Common myeloid progenitor, CD34-positive (primary cell): ENCODE measurements around the gene GDF7.

Experiments
- CTCF ChIA-PET: fragments of 350-600 bp; sonication (Branson Sonifier 250); formaldehyde crosslinking; loops from one replicate; lab custom pipeline; 2021; ENCODE audit warnings: antibody characterized with exemption; lab: Charles Lee
- POLR2A ChIA-PET: fragments of 350-600 bp; sonication (Branson Sonifier 250); formaldehyde crosslinking; loops from one replicate; lab custom pipeline; 2021; ENCODE audit warnings: antibody characterized with exemption; lab: Charles Lee
- DNase-seq, 3 donors: peaks; one replicate each; pipeline versions ENCODE4 v3.0.0 to v3.0.0-alpha.2; 2013
- H3K27ac ChIP-seq, 2 experiments: 1 replicate in 1 of 2; 2 replicates in 1 of 2; pipeline ENCODE4 v1.7.0; 2013; ENCODE audit warnings: inconsistent platforms in 2 of 2, low read length in 2 of 2, mild to moderate bottlenecking in 2 of 2, low read depth in 1 of 2, moderate library complexity in 1 of 2; ENCODE audit not compliant: severe bottlenecking in 2 of 2, insufficient read depth in 1 of 2, poor library complexity in 1 of 2
- H3K27me3 ChIP-seq, 5 experiments: replicated peaks in 2 of 5; 1 replicate in 3 of 5; 2 replicates in 2 of 5; pipeline versions ENCODE4 v1.6.1 to v1.7.0; 2013; ENCODE audit warnings: low read length in 4 of 5, mild to moderate bottlenecking in 2 of 5, moderate library complexity in 2 of 5, inconsistent platforms in 1 of 5; ENCODE audit not compliant: insufficient read depth in 5 of 5, control insufficient read depth in 4 of 5
- H3K36me3 ChIP-seq, 4 experiments: 1 replicate in 2 of 4; 2 replicates in 2 of 4; pipeline versions ENCODE4 v1.6.1 to v1.7.0; 2013; ENCODE audit warnings: low read length in 3 of 4, control low read depth in 1 of 4, mild to moderate bottlenecking in 1 of 4; ENCODE audit not compliant: control insufficient read depth in 4 of 4, insufficient read depth in 4 of 4
- H3K4me1 ChIP-seq, 4 experiments: 1 replicate in 3 of 4; 2 replicates in 1 of 4; pipeline versions ENCODE4 v1.6.1 to v1.7.1; 2013; ENCODE audit warnings: low read length in 3 of 4, mild to moderate bottlenecking in 3 of 4, control low read depth in 1 of 4, inconsistent platforms in 1 of 4, moderate library complexity in 1 of 4; ENCODE audit not compliant: control insufficient read depth in 4 of 4, insufficient read depth in 4 of 4; ENCODE audit errors: control extremely low read depth in 1 of 4
- H3K4me3 ChIP-seq, 7 experiments: 1 replicate in 4 of 7; 2 replicates in 3 of 7; pipeline versions ENCODE4 v1.5.1 to v1.7.0; 2013; ENCODE audit warnings: mild to moderate bottlenecking in 7 of 7, low read length in 6 of 7, moderate library complexity in 6 of 7, inconsistent platforms in 2 of 7, low read depth in 2 of 7, control low read depth in 1 of 7; ENCODE audit not compliant: insufficient read depth in 4 of 7, control insufficient read depth in 1 of 7; ENCODE audit errors: extremely low read depth in 1 of 7
- H3K9me3 ChIP-seq, 5 experiments: 1 replicate in 4 of 5; 2 replicates in 1 of 5; pipeline versions ENCODE4 v1.6.1 to v1.7.1; 2013; ENCODE audit warnings: low read length in 4 of 5, mild to moderate bottlenecking in 2 of 5, inconsistent platforms in 1 of 5, low read depth in 1 of 5, moderate library complexity in 1 of 5; ENCODE audit not compliant: control insufficient read depth in 4 of 5, insufficient read depth in 2 of 5; ENCODE audit errors: control extremely low read depth in 1 of 5
- WGBS: methylation state at CpG from one replicate; pipeline ENCODE4 v1.1.5; 2013; ENCODE audit not compliant: insufficient coverage; 5-methylcytosine and 5-hydroxymethylcytosine counted together

The GDF7 gene

GRCh38 chr2:20660506-20661420, 6.2 kb upstream of the GDF7 start:
- Histone ChIP-seq H3K27ac (no peak overlapping the region), H3K36me3 (no peaks in the 10 kb centered on the region), H3K4me1 (peaks cover 0 to 9% (median 5%) of the 10 kb centered on the region in 4 experiments), H3K4me3 (no peak overlapping the region), H3K27me3 (peaks cover 3 to 51% (median 34%) of the 10 kb centered on the region in 5 experiments), H3K9me3 (no peaks in the 10 kb centered on the region)
- DNase-seq = no peak
- ChIA-PET POLR2A (no interaction called here), CTCF (interaction anchor here (0.7 to 8.1 kb wide), 25 partner anchors 9 to 457 kb away, joined by 3 to 115 read pairs (median 5); partner anchors contain the start of genes HS1BP3 and RHOB)
- WGBS = 60% methylated on average over 7 of the region's 8 CpGs

- Histone ChIP-seq H3K4me3 (no peak overlapping the region), H3K27ac (no peak overlapping the region), H3K27me3 (peaks cover 3 to 60% (median 42%) of the 10 kb centered on the region in 5 experiments), H3K9me3 (no peaks in the 10 kb centered on the region), H3K36me3 (no peaks in the 10 kb centered on the region), H3K4me1 (peaks cover 0 to 18% (median 14%) of the 10 kb centered on the region in 4 experiments)
- ChIA-PET CTCF (interaction anchor here (0.7 to 8.1 kb wide), 28 partner anchors 9 to 503 kb away, joined by 3 to 115 read pairs (median 5); partner anchors contain the start of genes HS1BP3 and RHOB), POLR2A (no interaction called here)
- 40% methylated on average over 11 of the region's 11 CpGs for WGBS
- peak; percentile 73 to 82 (median 73) for DNase-seq
Observed at GRCh38 chr2:20661421-20662307, 5.3 kb upstream of the GDF7 start.

- 85% methylated on average over 3 of the region's 5 CpGs for WGBS
- Histone ChIP-seq H3K36me3 (no peaks in the 10 kb centered on the region), H3K27ac (no peak overlapping the region), H3K9me3 (no peaks in the 10 kb centered on the region), H3K27me3 (peaks cover 3 to 63% (median 43%) of the 10 kb centered on the region in 5 experiments), H3K4me1 (peaks cover 0 to 20% (median 16%) of the 10 kb centered on the region in 4 experiments), H3K4me3 (no peak overlapping the region)
- ChIA-PET POLR2A (no interaction called here), CTCF (interaction anchor here (1.0 to 8.1 kb wide), 23 partner anchors 7 to 503 kb away, joined by 3 to 115 read pairs (median 5); partner anchors contain the start of genes HS1BP3 and RHOB)
- no peak for DNase-seq
Observed at GRCh38 chr2:20662308-20662937, 4.5 kb upstream of the GDF7 start.

GRCh38 chr2:20663196-20664070, 3.5 kb upstream of the GDF7 start:
- Histone ChIP-seq H3K4me3 (no peak overlapping the region), H3K4me1 (peaks cover 0 to 29% (median 19%) of the 10 kb centered on the region in 4 experiments), H3K27me3 (peaks cover 3 to 73% (median 53%) of the 10 kb centered on the region in 5 experiments), H3K36me3 (no peaks in the 10 kb centered on the region), H3K9me3 (no peaks in the 10 kb centered on the region), H3K27ac (no peak overlapping the region)
- no peak for DNase-seq
- POLR2A ChIA-PET = no interaction called here
- 65% methylated on average over 5 of the region's 7 CpGs for WGBS
- CTCF ChIA-PET = interaction anchor here (0.8 to 8.1 kb wide), 12 partner anchors 8 to 654 kb away, joined by 3 to 115 read pairs (median 4); partner anchors contain the start of gene HS1BP3

- ChIA-PET POLR2A (no interaction called here), CTCF (interaction anchor here (0.7 to 8.1 kb wide), 9 partner anchors 12 to 653 kb away, joined by 3 to 115 read pairs (median 4); partner anchors contain the start of gene HS1BP3)
- H3K27me3 ChIP-seq = peaks cover 3 to 79% (median 58%) of the 10 kb centered on the region in 5 experiments
- H3K9me3 ChIP-seq = no peaks in the 10 kb centered on the region
- no peak overlapping the region for H3K4me3 ChIP-seq
- peaks cover 0 to 34% (median 19%) of the 10 kb centered on the region in 4 experiments for H3K4me1 ChIP-seq
- H3K27ac ChIP-seq = no peak overlapping the region
- 100% methylated on average over 1 of the region's 2 CpGs for WGBS
- DNase-seq = no peak
- no peaks in the 10 kb centered on the region for H3K36me3 ChIP-seq
Observed at GRCh38 chr2:20664071-20664390, 2.9 kb upstream of the GDF7 start.
